B cell (primary cell): ENCODE measurements around the gene ARHGAP22. TPM values are rescaled to one million over a fixed set of nuclear protein-coding genes. Genes with fewer than 3 reads are reported as not detected.

Experiments used
- ATAC-seq: fragments of 200-7000 bp; cut with Tn5 transposase; one replicate; pipeline ENCODE4 v1.10.0; 2021; ENCODE audit warnings: low read depth, mild to moderate bottlenecking, moderate number of reproducible peaks, moderate library complexity
- CTCF ChIA-PET: fragments of 350-600 bp; sonication (Branson Sonifier 250); formaldehyde crosslinking; loops from one replicate; lab custom pipeline; 2021; ENCODE audit warnings: antibody characterized with exemption, inconsistent platforms; lab: Charles Lee
- POLR2A ChIA-PET: fragments of 350-600 bp; sonication (Branson Sonifier 250); formaldehyde crosslinking; loops from one replicate; lab custom pipeline; 2021; ENCODE audit warnings: antibody characterized with exemption; lab: Charles Lee
- DNase-seq: peaks from one replicate; pipeline ENCODE4 v3.0.0; 2013
- H2AFZ ChIP-seq: 2 replicates; pipeline ENCODE4 v1.6.1; 2012; ENCODE audit warnings: mild to moderate bottlenecking, low read depth, low read length; ENCODE audit not compliant: insufficient read depth, poor library complexity, severe bottlenecking
- H3K27ac ChIP-seq, 2 donors: 1 replicate in 1 of 2; 2 replicates in 1 of 2; pipeline ENCODE4 v1.5.1; 2012 to 2013; ENCODE audit warnings: low read length in 2 of 2, mild to moderate bottlenecking in 2 of 2, moderate library complexity in 1 of 2
- H3K27me3 ChIP-seq, 4 experiments: fragments of 200-600 bp in 1 of 4; sonication (generic) in 1 of 4; replicated peaks in 1 of 4; 1 replicate in 2 of 4; 2 replicates in 2 of 4; pipeline versions ENCODE4 v1.6.1 to v1.7.0; 2013 to 2016; ENCODE audit warnings: low read length in 3 of 4, mild to moderate bottlenecking in 2 of 4, mixed read lengths in 1 of 4, moderate library complexity in 1 of 4; ENCODE audit not compliant: insufficient read depth in 4 of 4, control insufficient read depth in 3 of 4; ENCODE audit errors: control extremely low read depth in 1 of 4
- H3K36me3 ChIP-seq, 2 experiments: replicated peaks in 1 of 2; 1 replicate in 1 of 2; 2 replicates in 1 of 2; pipeline versions ENCODE4 v1.6.1 to v1.7.1; 2013; ENCODE audit warnings: low read length in 1 of 2; ENCODE audit not compliant: insufficient read depth in 2 of 2, control insufficient read depth in 1 of 2; ENCODE audit errors: control extremely low read depth in 1 of 2, extremely low read depth in 1 of 2
- H3K4me1 ChIP-seq, 2 donors: fragments of 200-600 bp in 1 of 2; sonication (generic) in 1 of 2; 1 replicate in 1 of 2; 2 replicates in 1 of 2; pipeline versions ENCODE4 v1.5.1 to v1.6.1; 2013 to 2017; ENCODE audit warnings: low read length in 2 of 2; ENCODE audit not compliant: control insufficient read depth in 2 of 2, insufficient read depth in 2 of 2
- H3K4me2 ChIP-seq: replicated peaks from 2 replicates; pipeline ENCODE3; 2012; ENCODE audit warnings: mild to moderate bottlenecking, low read depth, low read length; ENCODE audit not compliant: poor library complexity, severe bottlenecking
- H3K4me3 ChIP-seq, 5 experiments: fragments of 200-600 bp in 1 of 5; sonication (generic) in 1 of 5; 1 replicate in 3 of 5; 2 replicates in 2 of 5; pipeline versions ENCODE4 v1.5.1 to v1.7.0; 2011 to 2016; ENCODE audit warnings: low read length in 4 of 5, mild to moderate bottlenecking in 4 of 5, low read depth in 2 of 5, control low read depth in 1 of 5, moderate library complexity in 1 of 5; ENCODE audit not compliant: insufficient read depth in 1 of 5; ENCODE audit errors: control extremely low read depth in 1 of 5, extremely low read depth in 1 of 5
- H3K79me2 ChIP-seq: fragments of 200-600 bp; sonication (generic); one replicate; pipeline ENCODE4 v1.6.0; 2016; ENCODE audit warnings: low read length; ENCODE audit not compliant: control insufficient read depth, insufficient read depth
- H3K9ac ChIP-seq: fragments of 200-600 bp; sonication (generic); 2 replicates; pipeline ENCODE4 v1.6.1; 2017; ENCODE audit warnings: mild to moderate bottlenecking, low read length, moderate library complexity
- H3K9me3 ChIP-seq, 3 donors: one replicate each; pipeline versions ENCODE4 v1.6.1 to v1.7.1; 2013; ENCODE audit warnings: low read length in 2 of 3; ENCODE audit not compliant: control insufficient read depth in 2 of 3, insufficient read depth in 1 of 3; ENCODE audit errors: control extremely low read depth in 1 of 3
- H4K20me1 ChIP-seq: 2 replicates; pipeline ENCODE4 v1.6.0; 2012; ENCODE audit warnings: mild to moderate bottlenecking, low read length; ENCODE audit not compliant: insufficient read depth, control insufficient read depth, poor library complexity, severe bottlenecking
- H3K27ac Mint-ChIP-seq: one replicate; pipeline ENCODE4 v1.8.0; 2021; ENCODE audit warnings: mixed read lengths
- H3K27me3 Mint-ChIP-seq: one replicate; pipeline ENCODE4 v1.8.0; 2021; ENCODE audit warnings: mixed read lengths
- H3K4me1 Mint-ChIP-seq: one replicate; pipeline ENCODE4 v1.8.0; 2021; ENCODE audit warnings: mixed read lengths
- H3K4me3 Mint-ChIP-seq: one replicate; pipeline ENCODE4 v1.8.0; 2021; ENCODE audit warnings: mixed read lengths
- H3K9me3 Mint-ChIP-seq: one replicate; pipeline ENCODE4 v1.8.0; 2022; ENCODE audit warnings: mixed read lengths; ENCODE audit not compliant: insufficient read depth
- CTCF ChIP-seq: fragments of 200-600 bp; IDR thresholded peaks from one replicate; pipeline ENCODE4 v1.8.0; 2022; ENCODE audit warnings: antibody characterized with exemption, mild to moderate bottlenecking
- EZH2 ChIP-seq: IDR thresholded peaks from 2 replicates; pipeline ENCODE4 v1.6.1; 2012; ENCODE audit warnings: borderline replicate concordance, low read depth, mild to moderate bottlenecking, moderate library complexity, low read length; ENCODE audit not compliant: insufficient read depth, poor library complexity, severe bottlenecking
- WGBS: methylation state at CpG from one replicate; pipeline ENCODE4 v1.1.5; 2013; ENCODE audit warnings: missing lambda C conversion rate; ENCODE audit not compliant: insufficient coverage; 5-methylcytosine and 5-hydroxymethylcytosine counted together
- intact Hi-C: fragments of 100-400 bp; cut with micrococcal nuclease; formaldehyde crosslinking; loops from one replicate; pipeline ENCODE4 v1.10.0; 2022
- polyA plus RNA-seq: library from polyadenylated mRNA; depleted of rRNA; stranded (reverse); fragments of >200 nt; gene quantifications from 2 replicates; pipeline ENCODE4 v1.2.3, GENCODE V29; 2012
- total RNA-seq, 2 donors: library from RNA; stranded (reverse); fragments of 120-200 nt in 1 of 2; gene quantifications; 1 replicate in 1 of 2; 2 replicates in 1 of 2; pipeline versions ENCODE4 v1.2.3 to v1.2.4, GENCODE V29; 2013 to 2022

The ARHGAP22 gene
- total and polyA plus RNA-seq, 2 donors (not counting 1 experiment from before 2014, with no cell fraction given), result 1.9 to 2.0 TPM

GRCh38 chr10:48536916-48537890 lies 67.7 kb downstream of the ARHGAP22 start:
- Histone ChIP-seq H3K9me3 (peaks cover 0 to 8% (median 3%) of the 10 kb centered on the region in 3 donors), H3K4me3 (no peak overlapping the region), H3K4me2 (no peak overlapping the region), H3K27ac (no peak overlapping the region), H3K36me3 (no peaks in the 10 kb centered on the region), H3K79me2 (no peaks in the 10 kb centered on the region), H3K4me1 (no peaks in the 10 kb centered on the region), H4K20me1 (no peaks in the 10 kb centered on the region), H3K9ac (no peak overlapping the region), H3K27me3 (no peaks in the 10 kb centered on the region), H2AFZ (no peak overlapping the region)
- ChIA-PET CTCF (interaction anchor here (0.7 kb wide), 1 partner anchor 11 kb away, joined by 4 read pairs; no protein-coding TSS in a partner anchor), POLR2A (no interaction called here)
- Mint-ChIP-seq H3K9me3 (no peaks in the 10 kb centered on the region), H3K27me3 (peaks cover 4% of the 10 kb centered on the region), H3K4me1 (no peaks in the 10 kb centered on the region), H3K4me3 (no peak overlapping the region), H3K27ac (no peak overlapping the region)
- 93% methylated on average over 13 of the region's 13 CpGs for WGBS
- intact Hi-C loops, result no loop called here
- ATAC-seq (no peak), DNase-seq (no peak)
- TF ChIP-seq CTCF (no peak), EZH2 (no peak)

GRCh38 chr10:48536156-48536500 lies 68.7 kb downstream of the ARHGAP22 start:
- ChIA-PET POLR2A (no interaction called here), CTCF (no interaction called here)
- Mint-ChIP-seq H3K4me3 (no peak overlapping the region), H3K9me3 (no peaks in the 10 kb centered on the region), H3K4me1 (no peaks in the 10 kb centered on the region), H3K27ac (no peak overlapping the region), H3K27me3 (peaks cover 1% of the 10 kb centered on the region)
- Histone ChIP-seq H4K20me1 (no peaks in the 10 kb centered on the region), H3K27ac (no peak overlapping the region), H3K4me3 (no peak overlapping the region), H3K4me2 (no peak overlapping the region), H2AFZ (no peak overlapping the region), H3K27me3 (no peaks in the 10 kb centered on the region), H3K36me3 (no peaks in the 10 kb centered on the region), H3K79me2 (no peaks in the 10 kb centered on the region), H3K9me3 (peaks cover 0 to 8% (median 3%) of the 10 kb centered on the region in 3 donors), H3K4me1 (no peaks in the 10 kb centered on the region), H3K9ac (no peak overlapping the region)
- intact Hi-C loops, result no loop called here
- ATAC-seq (no peak), DNase-seq (no peak)
- TF ChIP-seq EZH2 (no peak), CTCF (no peak)
- WGBS, result 97% methylated on average over 3 of the region's 3 CpGs
